Activated CD8-positive, alpha-beta memory T cell treated with anti-CD3 and anti-CD28 coated beads for 36 hours (primary cell): ENCODE data around the gene MMP8. TPM values are rescaled to one million over a fixed set of nuclear protein-coding genes. Genes with fewer than 3 reads are reported as not detected.

Experiments
- CTCF ChIA-PET: fragments of 350-600 bp; sonication (Branson Sonifier 250); formaldehyde crosslinking; loops from one replicate; lab custom pipeline; 2021; ENCODE audit warnings: antibody characterized with exemption; lab: Charles Lee
- POLR2A ChIA-PET: fragments of 350-600 bp; sonication (Branson Sonifier 250); formaldehyde crosslinking; loops from one replicate; lab custom pipeline; 2021; ENCODE audit warnings: antibody characterized with exemption; lab: Charles Lee
- total RNA-seq, 2 experiments: library from RNA; stranded (reverse); gene quantifications; one replicate each; pipeline ENCODE4 v1.2.3, GENCODE V29; 2021

MMP8 gene
- total RNA-seq, 2 experiments from 2014 or later: not detected

DNA sequence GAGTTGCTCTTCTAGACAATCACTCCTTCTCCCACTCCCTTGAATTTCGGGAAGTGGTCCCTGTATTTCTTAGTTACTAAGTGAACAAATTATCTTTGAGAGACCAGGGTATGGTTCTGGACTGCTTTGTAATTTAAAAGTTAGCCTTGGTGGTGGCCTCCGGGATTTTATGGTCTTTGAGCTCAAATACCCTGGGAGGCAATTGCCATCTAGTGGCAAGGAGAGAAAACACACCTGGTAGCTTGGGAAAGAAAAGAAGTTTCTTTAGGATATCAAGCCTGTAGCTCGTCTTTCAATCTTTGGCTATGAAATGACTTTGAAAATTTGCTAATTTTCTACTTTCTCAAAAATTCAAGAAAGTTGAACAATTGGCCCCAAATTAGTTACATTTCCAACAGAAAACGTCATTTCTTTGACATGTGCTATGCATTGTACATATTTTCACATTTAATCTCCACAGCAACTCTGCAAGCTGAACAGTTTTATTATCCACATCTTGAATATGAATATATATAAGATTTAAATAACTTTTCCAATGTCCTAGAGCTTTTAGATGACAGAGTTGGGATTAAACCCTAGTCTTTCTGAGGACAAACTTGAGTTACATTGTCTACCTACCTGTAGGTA, 58.3 kb downstream of the MMP8 start:
- ChIA-PET POLR2A (no interaction called here), CTCF (interaction anchor here (0.6 to 1.3 kb wide), 7 partner anchors 11 to 372 kb away, joined by 3 to 7 read pairs (median 4); no protein-coding TSS in a partner anchor)

- ChIA-PET POLR2A (no interaction called here), CTCF (interaction anchor here (1.2 kb wide), 1 partner anchor 50 kb away, joined by 4 read pairs; no protein-coding TSS in a partner anchor)
These were observed 60.6 kb downstream of the MMP8 start for GRCh38 chr11:102664001-102664752.

- ChIA-PET CTCF (no interaction called here), POLR2A (no interaction called here)
These were observed 62.1 kb downstream of the MMP8 start for GRCh38 chr11:102662607-102663006.

Other genes with a start within 250 kb of the MMP8 start
- gene MMP7, start 194.2 kb downstream of the MMP8 start, total RNA-seq: not detected
- not detected for gene MMP20, start 99.6 kb downstream of the MMP8 start, total RNA-seq
- not detected for gene MMP27, start 19.2 kb downstream of the MMP8 start, total RNA-seq
- not detected for gene MMP10, start 55.7 kb upstream of the MMP8 start, total RNA-seq
- gene MMP1, start 73.2 kb upstream of the MMP8 start, total RNA-seq: not detected
- not detected for gene MMP3, start 118.7 kb upstream of the MMP8 start, total RNA-seq
- not detected for gene MMP12, start 150.0 kb upstream of the MMP8 start, total RNA-seq
- gene MMP13, start 230.8 kb upstream of the MMP8 start, total RNA-seq: not detected